Endothelial cell (in vitro differentiated cells): Measurements from ENCODE around the gene GJA4. TPM values are rescaled to one million over a fixed set of nuclear protein-coding genes. Genes with fewer than 3 reads are reported as not detected.

ENCODE experiments used
- DNase-seq: peaks from one replicate; pipeline ENCODE4 v3.0.0; 2021; ENCODE audit warnings: low spot score
- H3K27ac Mint-ChIP-seq: one replicate; pipeline ENCODE4 v1.8.0; 2021; ENCODE audit warnings: mixed read lengths, inconsistent platforms; ENCODE audit not compliant: unreplicated experiment
- H3K27me3 Mint-ChIP-seq: one replicate; pipeline ENCODE4 v1.8.0; 2021; ENCODE audit warnings: mild to moderate bottlenecking, moderate library complexity, mixed read lengths, inconsistent platforms; ENCODE audit not compliant: unreplicated experiment
- H3K36me3 Mint-ChIP-seq: one replicate; pipeline ENCODE4 v1.8.0; 2021; ENCODE audit warnings: mild to moderate bottlenecking, low read depth, mixed read lengths, inconsistent platforms; ENCODE audit not compliant: unreplicated experiment
- H3K4me1 Mint-ChIP-seq: one replicate; pipeline ENCODE4 v1.8.0; 2021; ENCODE audit warnings: mild to moderate bottlenecking, mixed read lengths, inconsistent platforms; ENCODE audit not compliant: unreplicated experiment
- H3K4me3 Mint-ChIP-seq: one replicate; pipeline ENCODE4 v1.8.0; 2021; ENCODE audit warnings: mild to moderate bottlenecking, mixed read lengths, inconsistent platforms; ENCODE audit not compliant: unreplicated experiment
- H3K9me3 Mint-ChIP-seq: one replicate; pipeline ENCODE4 v1.8.0; 2021; ENCODE audit warnings: mixed read lengths, inconsistent platforms; ENCODE audit not compliant: unreplicated experiment
- CTCF ChIP-seq: fragments of 200-600 bp; sonication (generic); IDR thresholded peaks from one replicate; pipeline ENCODE4 v1.5.0; 2021; ENCODE audit warnings: antibody characterized with exemption; ENCODE audit not compliant: unreplicated experiment
- total RNA-seq: library from RNA; stranded (reverse); fragmentation: NEBNext Ultra II Directional; extraction: Animal tissue kit (Norgen Biotek cat#: 25700); gene quantifications from one replicate; pipeline ENCODE4 v1.2.1, GENCODE V29; 2021; ENCODE audit not compliant: unreplicated experiment

Gene GJA4
- total RNA-seq, 1 donor from 2014 or later = 347 TPM

- H3K4me1 Mint-ChIP-seq = peaks cover 44% of the 10 kb centered on the region
- peaks cover 4% of the 10 kb centered on the region for H3K36me3 Mint-ChIP-seq
- H3K27me3 Mint-ChIP-seq = peaks cover 7% of the 10 kb centered on the region
- H3K9me3 Mint-ChIP-seq = no peaks in the 10 kb centered on the region
- DNase-seq = no peak
- TF ChIP-seq CTCF = no peak
- no peak overlapping the region for H3K4me3 Mint-ChIP-seq
- H3K27ac Mint-ChIP-seq = no peak overlapping the region
These were observed 13.3 kb upstream of the GJA4 start for GRCh38 chr1:34779526-34779925.

GRCh38 chr1:34779962-34780361 is 12.8 kb upstream of the GJA4 start:
- Mint-ChIP-seq H3K27ac (no peak overlapping the region), H3K27me3 (peaks cover 9% of the 10 kb centered on the region), H3K36me3 (peaks cover 4% of the 10 kb centered on the region), H3K4me1 (peaks cover 44% of the 10 kb centered on the region), H3K4me3 (no peak overlapping the region), H3K9me3 (no peaks in the 10 kb centered on the region)
- TF ChIP-seq CTCF = no peak
- no peak for DNase-seq

- H3K27ac Mint-ChIP-seq = no peak overlapping the region
- H3K4me3 Mint-ChIP-seq = peak overlapping the region; percentile 82
These were observed 12.3 kb upstream of the GJA4 start for GRCh38 chr1:34780528-34780927.

GRCh38 chr1:34781071-34781843 is 11.5 kb upstream of the GJA4 start, which contains the start of gene GJB3:
Gene GJB3, plus strand, starts transcription at chr1:34781214. Its CDS starts 3,549 bp downstream, at chr1:34784763.
- no peak within 1 kb of the TSS for H3K27ac Mint-ChIP-seq
- TF ChIP-seq CTCF = no peak
- peaks cover 4% of the 10 kb centered on the region for H3K36me3 Mint-ChIP-seq
- H3K4me3 Mint-ChIP-seq = peak within 1 kb of the TSS; percentile 86
- no peaks in the 10 kb centered on the region for H3K9me3 Mint-ChIP-seq
- peak; percentile 29 for DNase-seq
- H3K27me3 Mint-ChIP-seq = peaks cover 12% of the 10 kb centered on the region
- peaks cover 44% of the 10 kb centered on the region for H3K4me1 Mint-ChIP-seq

More at GRCh38 chr1:34780528-34780927, 12.3 kb upstream of the GJA4 start:
- TF ChIP-seq CTCF = no peak
- no peak for DNase-seq
- Mint-ChIP-seq H3K4me1 (peaks cover 44% of the 10 kb centered on the region), H3K36me3 (peaks cover 4% of the 10 kb centered on the region), H3K9me3 (no peaks in the 10 kb centered on the region), H3K27me3 (peaks cover 11% of the 10 kb centered on the region)

GRCh38 chr1:34781844-34782391 is 10.9 kb upstream of the GJA4 start:
- Mint-ChIP-seq H3K9me3 (no peaks in the 10 kb centered on the region), H3K27me3 (peaks cover 17% of the 10 kb centered on the region), H3K36me3 (peaks cover 4% of the 10 kb centered on the region), H3K27ac (no peak overlapping the region), H3K4me3 (peak overlapping the region; percentile 86), H3K4me1 (peaks cover 49% of the 10 kb centered on the region)
- DNase-seq = no peak
- TF ChIP-seq CTCF = peak; percentile 14
